Measurements from ENCODE around the gene ARHGAP24.
"Not testable (repeated sequence)": the region's sequence is repeated elsewhere in the genome, so short reads cannot be mapped to it uniquely, and the experiment has no call there.

Gene ARHGAP24

DNA sequence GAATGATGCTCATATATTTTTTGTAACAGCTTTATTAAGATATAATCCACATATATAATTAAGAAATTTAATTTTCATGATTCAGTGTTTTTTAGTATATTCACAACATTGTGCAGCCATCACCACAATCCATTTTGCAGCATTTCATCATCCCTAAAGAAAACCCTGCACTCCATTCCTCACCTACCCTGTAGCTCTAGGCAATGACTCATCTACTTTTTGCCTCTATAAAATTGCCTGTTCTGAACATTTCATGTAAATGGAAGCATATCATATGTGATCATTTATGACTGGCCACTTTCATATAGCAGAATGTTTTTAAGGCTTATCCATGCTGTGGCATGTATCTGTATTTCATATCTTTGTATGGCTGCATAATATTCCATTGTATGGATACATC is 545.0 kb downstream of the ARHGAP24 start:
- no peak for DNase-seq (ENCODE audit: low spot score)
- in situ Hi-C loops (cut with MboI; ENCODE audit: low sequenced_read_pairs, unreplicated experiment): no loop called here
- TF ChIP-seq, protein P1, sequence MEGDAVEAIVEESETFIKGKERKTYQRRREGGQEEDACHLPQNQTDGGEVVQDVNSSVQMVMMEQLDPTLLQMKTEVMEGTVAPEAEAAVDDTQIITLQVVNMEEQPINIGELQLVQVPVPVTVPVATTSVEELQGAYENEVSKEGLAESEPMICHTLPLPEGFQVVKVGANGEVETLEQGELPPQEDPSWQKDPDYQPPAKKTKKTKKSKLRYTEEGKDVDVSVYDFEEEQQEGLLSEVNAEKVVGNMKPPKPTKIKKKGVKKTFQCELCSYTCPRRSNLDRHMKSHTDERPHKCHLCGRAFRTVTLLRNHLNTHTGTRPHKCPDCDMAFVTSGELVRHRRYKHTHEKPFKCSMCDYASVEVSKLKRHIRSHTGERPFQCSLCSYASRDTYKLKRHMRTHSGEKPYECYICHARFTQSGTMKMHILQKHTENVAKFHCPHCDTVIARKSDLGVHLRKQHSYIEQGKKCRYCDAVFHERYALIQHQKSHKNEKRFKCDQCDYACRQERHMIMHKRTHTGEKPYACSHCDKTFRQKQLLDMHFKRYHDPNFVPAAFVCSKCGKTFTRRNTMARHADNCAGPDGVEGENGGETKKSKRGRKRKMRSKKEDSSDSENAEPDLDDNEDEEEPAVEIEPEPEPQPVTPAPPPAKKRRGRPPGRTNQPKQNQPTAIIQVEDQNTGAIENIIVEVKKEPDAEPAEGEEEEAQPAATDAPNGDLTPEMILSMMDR (IDR thresholded peaks at IDR 0.05; ENCODE audit: borderline replicate concordance, control extremely low read depth, extremely low read depth, insufficient read depth, missing control alignments): no peak

DNA sequence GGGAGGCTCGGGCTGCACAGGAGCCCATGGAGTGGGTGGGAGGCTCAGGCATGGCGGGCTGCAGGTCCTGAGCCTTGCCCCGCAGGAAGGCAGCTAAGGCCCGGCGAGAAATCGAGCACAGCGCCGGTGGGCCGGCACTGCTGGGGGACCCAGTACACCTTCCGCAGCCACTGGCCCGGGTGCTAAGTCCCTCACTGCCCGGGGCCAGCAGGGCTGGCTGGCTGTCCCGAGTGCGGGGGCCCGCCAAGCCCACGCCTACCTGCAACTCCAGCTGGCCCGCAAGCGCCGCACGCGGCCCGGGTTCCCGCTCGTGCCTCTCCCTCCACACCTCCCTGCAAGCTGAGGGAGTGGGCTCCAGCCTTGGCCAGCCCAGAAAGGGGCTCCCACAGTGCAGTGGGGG is 546.7 kb downstream of the ARHGAP24 start:
- in situ Hi-C loops (cut with MboI; ENCODE audit: low sequenced_read_pairs, unreplicated experiment); DNase-seq (ENCODE audit: low spot score): not testable (repeated sequence)

DNA sequence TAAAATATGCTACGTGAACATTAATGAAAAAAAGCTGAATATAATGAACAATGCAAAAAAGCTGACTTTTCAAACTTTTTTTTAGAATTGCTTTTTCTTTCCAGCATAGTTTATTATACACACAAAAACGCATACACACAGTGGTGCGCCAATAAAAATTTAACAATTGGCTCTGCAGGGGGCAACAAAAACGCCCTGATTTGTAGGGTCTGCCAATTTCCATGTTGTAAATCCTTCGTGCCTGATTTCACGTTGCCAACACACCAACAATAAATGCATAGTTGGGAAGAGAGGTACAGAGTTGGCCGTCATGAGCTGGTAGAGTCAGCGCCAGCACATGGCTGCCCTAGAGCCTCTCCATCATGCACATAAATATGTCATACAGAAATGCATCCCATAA is 551.8 kb downstream of the ARHGAP24 start:
- DNase-seq (ENCODE audit: low spot score): no peak
- in situ Hi-C loops (cut with MboI; ENCODE audit: low sequenced_read_pairs, unreplicated experiment): no loop called here

GRCh38 chr4:86031927-86032326 is 557.0 kb downstream of the ARHGAP24 start:
- in situ Hi-C loops (cut with MboI; ENCODE audit: low sequenced_read_pairs, unreplicated experiment): no loop called here

More for the DNA sequence above, 551.8 kb downstream of the ARHGAP24 start:
- TF ChIP-seq, protein P1 (IDR thresholded peaks at IDR 0.05; ENCODE audit: borderline replicate concordance, control extremely low read depth, extremely low read depth, insufficient read depth, missing control alignments): no peak

DNA sequence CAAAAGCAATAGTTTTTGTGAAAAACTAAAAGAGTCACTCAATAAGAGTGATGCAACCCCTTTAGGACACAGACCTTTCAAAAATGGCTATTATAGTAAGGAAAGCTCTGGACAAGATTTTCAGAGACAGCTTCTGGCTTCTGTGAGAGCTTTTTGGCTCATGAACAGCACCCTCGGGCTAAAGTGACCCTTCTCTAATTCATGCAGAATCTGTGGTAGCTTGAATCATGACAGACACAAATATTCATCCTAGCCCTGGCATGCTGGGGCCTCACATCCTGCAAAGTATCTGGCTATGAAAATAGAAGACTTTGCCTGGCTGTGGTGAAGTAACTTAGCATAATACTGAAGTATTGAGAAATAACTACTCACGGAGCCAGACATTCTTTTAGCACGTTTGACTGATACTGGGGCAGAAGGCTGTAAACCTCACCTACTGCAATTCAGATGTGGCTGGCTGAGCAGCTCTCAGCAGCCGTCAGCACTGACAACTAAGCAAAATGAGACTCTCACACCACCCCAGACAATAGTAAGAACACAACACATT is 557.6 kb downstream of the ARHGAP24 start:
- no peak for DNase-seq (ENCODE audit: low spot score)
- TF ChIP-seq, protein P1 (IDR thresholded peaks at IDR 0.05; ENCODE audit: borderline replicate concordance, control extremely low read depth, extremely low read depth, insufficient read depth, missing control alignments): no peak
- in situ Hi-C loops (cut with MboI; ENCODE audit: low sequenced_read_pairs, unreplicated experiment): no loop called here

More at GRCh38 chr4:86031927-86032326, 557.0 kb downstream of the ARHGAP24 start:
- DNase-seq (ENCODE audit: low spot score): no peak
- TF ChIP-seq, protein P1 (IDR thresholded peaks at IDR 0.05; ENCODE audit: borderline replicate concordance, control extremely low read depth, extremely low read depth, insufficient read depth, missing control alignments): no peak

GRCh38 chr4:86033171-86033570 is 558.2 kb downstream of the ARHGAP24 start:
- in situ Hi-C loops (cut with MboI; ENCODE audit: low sequenced_read_pairs, unreplicated experiment): no loop called here

DNA sequence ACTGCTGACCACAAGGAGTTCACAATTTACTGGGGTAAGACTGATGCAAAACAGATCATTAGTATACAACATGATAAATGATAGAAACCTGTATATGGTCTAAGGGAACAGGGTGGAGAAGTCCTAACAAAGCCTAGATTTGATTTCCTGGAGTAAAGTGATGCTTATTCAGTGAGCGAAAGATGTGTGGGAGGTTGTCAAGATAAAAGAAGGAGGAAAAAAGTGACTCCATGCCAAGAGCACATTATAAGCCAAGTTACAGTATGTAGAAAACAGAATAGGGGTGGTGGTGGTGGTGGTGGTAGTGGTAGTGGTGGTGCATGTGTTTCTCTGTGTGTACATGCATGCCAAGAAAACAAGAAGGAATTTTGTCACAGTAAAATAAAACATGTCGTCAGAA is 559.7 kb downstream of the ARHGAP24 start:
- TF ChIP-seq, protein P1 (IDR thresholded peaks at IDR 0.05; ENCODE audit: borderline replicate concordance, control extremely low read depth, extremely low read depth, insufficient read depth, missing control alignments): no peak
- DNase-seq (ENCODE audit: low spot score): no peak
- in situ Hi-C loops (cut with MboI; ENCODE audit: low sequenced_read_pairs, unreplicated experiment): no loop called here

More at GRCh38 chr4:86033171-86033570, 558.2 kb downstream of the ARHGAP24 start:
- TF ChIP-seq, protein P1 (IDR thresholded peaks at IDR 0.05; ENCODE audit: borderline replicate concordance, control extremely low read depth, extremely low read depth, insufficient read depth, missing control alignments): no peak
- no peak for DNase-seq (ENCODE audit: low spot score)

Data from GM13976 (cell line).